ENCODE measurements around the gene DIS3L. TPM values are rescaled to one million over a fixed set of nuclear protein-coding genes. Genes with fewer than 3 reads are reported as not detected.

The DIS3L gene
- total RNA-seq, 1 donor from 2014 or later: 8.1 TPM

DNA sequence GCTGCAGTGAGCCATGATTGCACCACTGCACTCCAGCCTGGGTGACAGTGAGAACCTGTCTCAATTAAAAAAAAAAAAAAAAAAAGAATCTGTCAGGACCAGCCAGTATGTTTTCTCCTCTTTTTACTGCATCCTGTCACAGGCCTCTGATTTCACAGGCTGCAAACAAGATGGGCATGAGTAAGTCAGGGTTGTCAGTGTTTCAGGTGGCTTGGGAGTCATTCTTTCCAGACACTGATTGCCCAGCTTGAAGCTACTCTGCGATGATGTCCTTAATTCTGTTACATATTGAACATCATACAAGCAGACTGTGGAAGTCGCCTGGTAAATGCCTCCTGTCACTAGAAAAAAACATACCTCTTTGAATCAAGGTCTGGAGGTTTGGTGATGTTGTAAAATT lies 18.8 kb downstream of the DIS3L start:
- Histone ChIP-seq H3K27ac (ENCODE audit: low read depth, low read length) (no peak overlapping the region), H3K9me3 (ENCODE audit: insufficient read depth, low read depth, low read length) (no peaks in the 10 kb centered on the region), H3K9ac (ENCODE audit: low read length) (no peak overlapping the region), H3K4me3 (ENCODE audit: insufficient read depth, low read depth, low read length) (no peak overlapping the region), H3K4me1 (ENCODE audit: insufficient read depth, low read length) (no peaks in the 10 kb centered on the region), H3K4me2 (ENCODE audit: low read length) (no peak overlapping the region), H2AFZ (ENCODE audit: low read depth, low read length) (no peak overlapping the region), H3K79me2 (ENCODE audit: insufficient read depth, low read length) (no peaks in the 10 kb centered on the region), H4K20me1 (ENCODE audit: insufficient read depth, low read length) (no peaks in the 10 kb centered on the region), H3K36me3 (ENCODE audit: insufficient read depth, low read length) (peaks cover 4% of the 10 kb centered on the region), H3K27me3 (ENCODE audit: insufficient read depth, low read length) (no peaks in the 10 kb centered on the region)
- no peaks in the 10 kb centered on the region for H3K27me3 Mint-ChIP-seq (ENCODE audit: low read depth, unreplicated experiment)
- H3K9me3 Mint-ChIP-seq (ENCODE audit: unreplicated experiment): peaks cover 2% of the 10 kb centered on the region
- FAIRE-seq (no peak), DNase-seq (ENCODE audit: low read depth) (no peak)
- no peaks in the 10 kb centered on the region for H3K4me1 Mint-ChIP-seq (ENCODE audit: low read depth, unreplicated experiment)
- H3K27ac Mint-ChIP-seq (ENCODE audit: unreplicated experiment): no peak overlapping the region
- TF ChIP-seq EZH2 (IDR thresholded peaks at IDR 0.05; ENCODE audit: insufficient read depth, low read length): no peak
- TF ChIP-seq, protein P1, sequence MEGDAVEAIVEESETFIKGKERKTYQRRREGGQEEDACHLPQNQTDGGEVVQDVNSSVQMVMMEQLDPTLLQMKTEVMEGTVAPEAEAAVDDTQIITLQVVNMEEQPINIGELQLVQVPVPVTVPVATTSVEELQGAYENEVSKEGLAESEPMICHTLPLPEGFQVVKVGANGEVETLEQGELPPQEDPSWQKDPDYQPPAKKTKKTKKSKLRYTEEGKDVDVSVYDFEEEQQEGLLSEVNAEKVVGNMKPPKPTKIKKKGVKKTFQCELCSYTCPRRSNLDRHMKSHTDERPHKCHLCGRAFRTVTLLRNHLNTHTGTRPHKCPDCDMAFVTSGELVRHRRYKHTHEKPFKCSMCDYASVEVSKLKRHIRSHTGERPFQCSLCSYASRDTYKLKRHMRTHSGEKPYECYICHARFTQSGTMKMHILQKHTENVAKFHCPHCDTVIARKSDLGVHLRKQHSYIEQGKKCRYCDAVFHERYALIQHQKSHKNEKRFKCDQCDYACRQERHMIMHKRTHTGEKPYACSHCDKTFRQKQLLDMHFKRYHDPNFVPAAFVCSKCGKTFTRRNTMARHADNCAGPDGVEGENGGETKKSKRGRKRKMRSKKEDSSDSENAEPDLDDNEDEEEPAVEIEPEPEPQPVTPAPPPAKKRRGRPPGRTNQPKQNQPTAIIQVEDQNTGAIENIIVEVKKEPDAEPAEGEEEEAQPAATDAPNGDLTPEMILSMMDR (IDR thresholded peaks at IDR 0.05; ENCODE audit: insufficient read depth, low read depth, low read length): no peak
- H3K4me3 Mint-ChIP-seq (ENCODE audit: unreplicated experiment): no peak overlapping the region
- peaks cover 4% of the 10 kb centered on the region for H3K36me3 Mint-ChIP-seq (ENCODE audit: low read depth, unreplicated experiment)

DNA sequence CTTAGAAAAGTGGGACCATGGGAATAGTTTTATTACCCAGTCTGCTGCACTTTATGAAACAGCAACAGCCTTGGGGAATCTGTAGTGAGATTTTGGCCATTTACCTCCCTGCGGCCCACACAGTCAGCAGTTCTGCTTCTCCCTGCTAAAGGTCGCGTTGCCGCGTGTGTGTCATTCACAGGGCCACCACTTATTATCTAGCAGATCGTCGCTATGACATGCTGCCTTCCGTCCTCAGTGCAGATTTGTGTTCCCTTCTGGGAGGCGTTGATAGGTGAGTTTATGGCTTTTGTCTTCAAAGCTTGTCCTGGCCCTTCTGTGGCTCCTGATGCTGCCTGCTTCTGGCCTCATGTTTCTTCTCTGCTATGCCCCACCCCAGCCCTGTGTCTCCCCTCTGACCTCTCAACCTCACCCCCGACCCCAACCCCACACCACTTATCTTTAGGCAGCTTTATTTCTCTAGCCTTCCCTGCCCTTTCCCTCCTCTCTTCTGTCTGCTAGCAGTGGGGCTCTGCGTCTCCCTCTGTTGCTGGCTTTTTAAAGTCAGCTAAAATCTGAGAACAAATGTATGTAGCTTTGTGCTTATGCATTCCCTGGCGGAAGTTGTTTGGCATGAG lies 30.1 kb downstream of the DIS3L start:
- no peak for TF ChIP-seq EZH2 (IDR thresholded peaks at IDR 0.05; ENCODE audit: insufficient read depth, low read length)
- TF ChIP-seq, protein P1 (IDR thresholded peaks at IDR 0.05; ENCODE audit: insufficient read depth, low read depth, low read length): no peak
- H3K4me2 ChIP-seq (ENCODE audit: low read length): no peak overlapping the region
- H2AFZ ChIP-seq (ENCODE audit: low read depth, low read length): no peak overlapping the region
- no peak overlapping the region for H3K27ac ChIP-seq (ENCODE audit: low read depth, low read length)
- Mint-ChIP-seq H3K27ac (ENCODE audit: unreplicated experiment) (no peak overlapping the region), H3K4me1 (ENCODE audit: low read depth, unreplicated experiment) (no peaks in the 10 kb centered on the region), H3K9me3 (ENCODE audit: unreplicated experiment) (no peaks in the 10 kb centered on the region), H3K27me3 (ENCODE audit: low read depth, unreplicated experiment) (no peaks in the 10 kb centered on the region), H3K4me3 (ENCODE audit: unreplicated experiment) (no peak overlapping the region), H3K36me3 (ENCODE audit: low read depth, unreplicated experiment) (peaks cover 11% of the 10 kb centered on the region)
- H3K27me3 ChIP-seq (ENCODE audit: insufficient read depth, low read length): no peaks in the 10 kb centered on the region
- no peaks in the 10 kb centered on the region for H4K20me1 ChIP-seq (ENCODE audit: insufficient read depth, low read length)
- peaks cover 9% of the 10 kb centered on the region for H3K36me3 ChIP-seq (ENCODE audit: insufficient read depth, low read length)
- H3K79me2 ChIP-seq (ENCODE audit: insufficient read depth, low read length): no peaks in the 10 kb centered on the region
- no peaks in the 10 kb centered on the region for H3K9me3 ChIP-seq (ENCODE audit: insufficient read depth, low read depth, low read length)
- H3K4me3 ChIP-seq (ENCODE audit: insufficient read depth, low read depth, low read length): no peak overlapping the region
- FAIRE-seq: no peak
- H3K9ac ChIP-seq (ENCODE audit: low read length): no peak overlapping the region
- DNase-seq (ENCODE audit: low read depth): no peak
- no peaks in the 10 kb centered on the region for H3K4me1 ChIP-seq (ENCODE audit: insufficient read depth, low read length)

DNA sequence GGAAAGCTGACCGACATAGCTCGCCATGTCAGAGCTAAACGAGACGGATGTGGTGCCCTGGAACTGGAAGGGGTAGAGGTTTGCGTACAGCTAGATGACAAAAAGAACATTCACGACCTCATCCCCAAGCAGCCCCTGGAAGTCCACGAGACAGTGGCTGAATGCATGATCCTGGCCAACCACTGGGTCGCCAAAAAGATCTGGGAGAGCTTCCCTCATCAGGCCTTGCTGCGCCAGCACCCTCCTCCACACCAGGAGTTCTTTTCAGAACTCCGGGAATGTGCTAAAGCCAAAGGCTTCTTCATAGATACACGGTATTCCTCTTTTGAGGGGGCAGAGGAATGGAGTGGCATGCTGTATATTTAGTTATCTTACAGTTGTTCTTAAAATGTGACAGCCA lies 32.7 kb downstream of the DIS3L start:
- Histone ChIP-seq H2AFZ (ENCODE audit: low read depth, low read length) (no peak overlapping the region), H3K36me3 (ENCODE audit: insufficient read depth, low read length) (peaks cover 16% of the 10 kb centered on the region), H3K79me2 (ENCODE audit: insufficient read depth, low read length) (no peaks in the 10 kb centered on the region), H4K20me1 (ENCODE audit: insufficient read depth, low read length) (no peaks in the 10 kb centered on the region), H3K27ac (ENCODE audit: low read depth, low read length) (no peak overlapping the region), H3K27me3 (ENCODE audit: insufficient read depth, low read length) (no peaks in the 10 kb centered on the region), H3K9me3 (ENCODE audit: insufficient read depth, low read depth, low read length) (no peaks in the 10 kb centered on the region), H3K4me2 (ENCODE audit: low read length) (no peak overlapping the region), H3K4me3 (ENCODE audit: insufficient read depth, low read depth, low read length) (no peak overlapping the region), H3K9ac (ENCODE audit: low read length) (no peak overlapping the region), H3K4me1 (ENCODE audit: insufficient read depth, low read length) (no peaks in the 10 kb centered on the region)
- DNase-seq (ENCODE audit: low read depth): no peak
- H3K27ac Mint-ChIP-seq (ENCODE audit: unreplicated experiment): no peak overlapping the region
- H3K4me3 Mint-ChIP-seq (ENCODE audit: unreplicated experiment): no peak overlapping the region
- peaks cover 16% of the 10 kb centered on the region for H3K36me3 Mint-ChIP-seq (ENCODE audit: low read depth, unreplicated experiment)
- H3K27me3 Mint-ChIP-seq (ENCODE audit: low read depth, unreplicated experiment): no peaks in the 10 kb centered on the region
- no peak for FAIRE-seq
- H3K9me3 Mint-ChIP-seq (ENCODE audit: unreplicated experiment): no peaks in the 10 kb centered on the region
- H3K4me1 Mint-ChIP-seq (ENCODE audit: low read depth, unreplicated experiment): no peaks in the 10 kb centered on the region
- TF ChIP-seq EZH2 (IDR thresholded peaks at IDR 0.05; ENCODE audit: insufficient read depth, low read length): no peak
- TF ChIP-seq, protein P1 (IDR thresholded peaks at IDR 0.05; ENCODE audit: insufficient read depth, low read depth, low read length): no peak

All from astrocyte (in vitro differentiated cells and primary cell).